ENCODE results near the gene GNAZ. TPM values are rescaled to one million over a fixed set of nuclear protein-coding genes. Genes with fewer than 3 reads are reported as not detected.

The GNAZ gene
- total and polyA plus RNA-seq, 8 donors = 4.3 to 18.8 (median 9.4) TPM

DNA sequence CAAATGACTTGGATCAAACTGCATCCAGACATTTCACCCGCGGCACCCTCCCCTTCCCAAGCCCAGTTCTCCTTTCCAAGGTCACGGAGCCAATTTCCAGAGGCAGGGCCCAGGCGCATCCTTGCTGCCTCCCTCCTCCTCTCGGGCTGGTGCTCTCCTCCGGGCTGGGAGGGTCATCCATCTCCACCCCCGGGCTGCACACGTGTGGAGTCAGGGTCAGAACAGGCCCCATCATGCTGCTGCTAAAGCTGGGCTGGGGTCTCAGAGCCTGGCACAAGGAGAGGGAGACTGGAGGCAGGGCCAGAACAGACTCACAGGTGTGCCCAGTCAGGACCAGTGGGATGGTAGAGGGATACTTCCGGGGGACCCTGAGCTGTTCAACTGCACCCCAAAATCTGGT, 57.5 kb downstream of the GNAZ start:
- no peaks in the 10 kb centered on the region for H3K27me3 ChIP-seq
- H3K27ac ChIP-seq = no peak overlapping the region
- peaks cover 4 to 20% (median 13%) of the 10 kb centered on the region in 4 donors for H3K4me1 ChIP-seq
- intact Hi-C loops (cut with DNase I; ENCODE audit: low total_unique reads) = loop anchor here (5.0 kb wide), 1 partner anchor 170 kb away; no protein-coding TSS in a partner anchor
- 60 to 83% (median 63%) methylated on average over 9 of the region's 9 CpGs for WGBS, 5 donors
- no peak overlapping the region for H3K4me3 ChIP-seq
- TF ChIP-seq EP300 (IDR thresholded peaks at IDR 0.05) = no peak
- no peak for TF ChIP-seq POLR2A (IDR thresholded peaks at IDR 0.05)
- TF ChIP-seq, protein P1, sequence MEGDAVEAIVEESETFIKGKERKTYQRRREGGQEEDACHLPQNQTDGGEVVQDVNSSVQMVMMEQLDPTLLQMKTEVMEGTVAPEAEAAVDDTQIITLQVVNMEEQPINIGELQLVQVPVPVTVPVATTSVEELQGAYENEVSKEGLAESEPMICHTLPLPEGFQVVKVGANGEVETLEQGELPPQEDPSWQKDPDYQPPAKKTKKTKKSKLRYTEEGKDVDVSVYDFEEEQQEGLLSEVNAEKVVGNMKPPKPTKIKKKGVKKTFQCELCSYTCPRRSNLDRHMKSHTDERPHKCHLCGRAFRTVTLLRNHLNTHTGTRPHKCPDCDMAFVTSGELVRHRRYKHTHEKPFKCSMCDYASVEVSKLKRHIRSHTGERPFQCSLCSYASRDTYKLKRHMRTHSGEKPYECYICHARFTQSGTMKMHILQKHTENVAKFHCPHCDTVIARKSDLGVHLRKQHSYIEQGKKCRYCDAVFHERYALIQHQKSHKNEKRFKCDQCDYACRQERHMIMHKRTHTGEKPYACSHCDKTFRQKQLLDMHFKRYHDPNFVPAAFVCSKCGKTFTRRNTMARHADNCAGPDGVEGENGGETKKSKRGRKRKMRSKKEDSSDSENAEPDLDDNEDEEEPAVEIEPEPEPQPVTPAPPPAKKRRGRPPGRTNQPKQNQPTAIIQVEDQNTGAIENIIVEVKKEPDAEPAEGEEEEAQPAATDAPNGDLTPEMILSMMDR (IDR thresholded peaks at IDR 0.05) = no peak
- no peak for TF ChIP-seq POLR2AphosphoS5 (IDR thresholded peaks at IDR 0.05)
- no peak for DNase-seq
- H3K36me3 ChIP-seq = peaks cover 0 to 10% (median 3%) of the 10 kb centered on the region in 4 donors
- no peaks in the 10 kb centered on the region for H3K9me3 ChIP-seq

DNA sequence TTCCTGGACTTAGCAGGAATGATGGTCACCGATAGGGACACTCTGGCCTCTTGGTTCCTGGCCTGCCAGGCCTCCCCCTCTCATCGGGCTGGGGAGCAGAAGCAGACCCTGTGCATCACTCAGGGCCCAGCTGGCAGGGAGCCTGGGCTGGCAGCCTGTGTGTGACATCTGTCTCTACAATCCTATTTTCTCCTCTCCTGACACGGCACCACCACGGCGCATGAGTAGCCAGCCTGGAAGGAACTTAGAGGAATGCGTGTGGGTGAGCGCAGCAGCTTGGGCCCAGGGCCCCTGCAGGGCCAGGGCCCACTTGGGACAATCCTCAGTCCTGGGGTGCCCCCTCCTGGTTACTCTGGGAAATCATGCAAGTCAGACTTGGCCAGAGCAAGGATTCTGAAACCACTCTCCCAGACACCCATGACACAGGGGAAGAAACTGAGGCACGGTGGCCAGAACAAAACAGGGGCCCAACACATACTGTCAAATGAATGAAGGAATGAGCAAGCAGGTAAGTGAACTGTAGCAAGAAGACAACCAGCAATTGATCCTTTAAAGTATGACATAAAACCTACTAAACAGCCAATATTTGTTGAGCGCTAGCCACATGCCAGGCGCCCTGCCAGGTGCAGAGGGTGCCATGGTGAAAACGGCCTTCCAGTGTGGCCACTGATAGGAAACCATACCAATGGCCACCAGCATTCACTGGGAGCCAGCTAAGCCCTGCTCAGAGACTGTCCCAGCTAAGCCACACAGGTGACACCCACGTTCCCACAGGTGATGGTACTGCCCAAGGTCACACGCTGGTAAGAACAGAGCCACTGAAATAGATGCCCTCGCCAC, 58.2 kb downstream of the GNAZ start:
- H3K4me1 ChIP-seq = peaks cover 4 to 20% (median 13%) of the 10 kb centered on the region in 4 donors
- no peaks in the 10 kb centered on the region for H3K27me3 ChIP-seq
- H3K9me3 ChIP-seq = no peaks in the 10 kb centered on the region
- H3K4me3 ChIP-seq = no peak overlapping the region
- TF ChIP-seq, protein P1 (IDR thresholded peaks at IDR 0.05) = peak in 5 of 7 experiments; percentile 59 to 87 (median 82)
- TF ChIP-seq POLR2AphosphoS5 (IDR thresholded peaks at IDR 0.05) = no peak
- H3K27ac ChIP-seq = no peak overlapping the region
- DNase-seq = peak; percentile 84 to 87
- intact Hi-C loops (cut with DNase I; ENCODE audit: low total_unique reads) = loop anchor here (5.0 kb wide), 1 partner anchor 171 kb away; no protein-coding TSS in a partner anchor
- 30 to 37% (median 34%) methylated on average over 12 to 14 of the region's 14 CpGs for WGBS, 5 donors
- H3K36me3 ChIP-seq = peaks cover 0 to 3% (median under 1%) of the 10 kb centered on the region in 4 donors

DNA sequence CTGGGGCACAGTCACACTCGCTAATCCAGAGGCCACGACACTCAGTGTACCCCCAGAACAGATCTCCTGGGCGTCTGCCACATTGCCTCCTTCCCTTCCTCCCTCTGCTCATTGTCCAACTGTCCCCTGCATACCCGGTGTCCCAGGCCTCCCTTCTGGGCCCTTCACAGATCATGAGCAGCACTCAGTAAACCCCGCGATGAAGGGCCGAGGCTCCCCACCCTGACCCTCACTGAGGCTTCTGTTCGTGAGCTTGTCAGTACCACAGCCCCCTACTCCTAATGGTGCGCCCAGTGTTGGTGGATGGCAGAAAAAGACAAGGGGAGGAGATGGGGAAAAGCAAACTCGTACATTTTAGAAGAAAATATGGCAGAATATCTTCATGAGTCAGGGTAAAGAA, 58.8 kb downstream of the GNAZ start:
- no peaks in the 10 kb centered on the region for H3K36me3 ChIP-seq
- TF ChIP-seq POLR2AphosphoS5 (IDR thresholded peaks at IDR 0.05) (no peak), EP300 (IDR thresholded peaks at IDR 0.05) (no peak), POLR2A (IDR thresholded peaks at IDR 0.05) (no peak)
- TF ChIP-seq, protein P1 (IDR thresholded peaks at IDR 0.05) = no peak
- peaks cover 4 to 20% (median 13%) of the 10 kb centered on the region in 4 donors for H3K4me1 ChIP-seq
- H3K9me3 ChIP-seq = no peaks in the 10 kb centered on the region
- 73 to 82% (median 79%) methylated on average over 10 of the region's 10 CpGs for WGBS, 5 donors
- H3K27me3 ChIP-seq = no peaks in the 10 kb centered on the region
- no peak overlapping the region for H3K4me3 ChIP-seq
- intact Hi-C loops (cut with DNase I; ENCODE audit: low total_unique reads) = loop anchor here (5.0 kb wide), 1 partner anchor 172 kb away; no protein-coding TSS in a partner anchor
- no peak overlapping the region for H3K27ac ChIP-seq
- DNase-seq = no peak

DNA sequence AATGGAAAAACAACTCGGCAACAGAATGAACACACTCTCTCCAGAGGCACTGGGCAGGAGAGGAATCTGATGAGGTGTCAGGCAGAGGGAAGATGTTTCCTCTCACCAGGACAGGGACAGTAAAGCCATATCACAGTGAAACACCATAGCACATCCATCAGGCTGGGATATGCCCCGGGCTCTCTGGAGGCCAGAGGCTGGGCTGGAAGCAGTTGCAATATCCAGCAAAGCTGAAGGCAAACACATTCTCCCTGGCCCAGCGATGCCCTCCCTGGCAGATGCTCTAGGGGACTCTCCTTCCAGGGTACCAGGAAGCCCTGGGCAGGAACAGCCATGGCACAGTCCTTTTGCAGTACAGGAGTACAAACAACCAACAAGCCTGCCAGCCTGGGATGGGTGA, 60.4 kb downstream of the GNAZ start:
- no peak for DNase-seq
- no peaks in the 10 kb centered on the region for H3K36me3 ChIP-seq
- peaks cover 0 to 10% (median 5%) of the 10 kb centered on the region in 4 donors for H3K4me1 ChIP-seq
- TF ChIP-seq, protein P1 (IDR thresholded peaks at IDR 0.05) = no peak
- TF ChIP-seq POLR2AphosphoS5 (IDR thresholded peaks at IDR 0.05) (no peak), POLR2A (IDR thresholded peaks at IDR 0.05) (no peak), EP300 (IDR thresholded peaks at IDR 0.05) (no peak)
- no peak overlapping the region for H3K4me3 ChIP-seq
- H3K27ac ChIP-seq = no peak overlapping the region
- WGBS, 5 donors = 42 to 53% (median 46%) methylated on average over 3 of the region's 3 CpGs
- no peaks in the 10 kb centered on the region for H3K9me3 ChIP-seq
- intact Hi-C loops (cut with DNase I; ENCODE audit: low total_unique reads) = loop anchor here (10.0 kb wide), 1 partner anchor 276 kb away; no protein-coding TSS in a partner anchor
- H3K27me3 ChIP-seq = no peaks in the 10 kb centered on the region

Measured in stomach (tissue), 9 donors.